ENCODE results near the gene MB21D2.

Gene MB21D2

DNA sequence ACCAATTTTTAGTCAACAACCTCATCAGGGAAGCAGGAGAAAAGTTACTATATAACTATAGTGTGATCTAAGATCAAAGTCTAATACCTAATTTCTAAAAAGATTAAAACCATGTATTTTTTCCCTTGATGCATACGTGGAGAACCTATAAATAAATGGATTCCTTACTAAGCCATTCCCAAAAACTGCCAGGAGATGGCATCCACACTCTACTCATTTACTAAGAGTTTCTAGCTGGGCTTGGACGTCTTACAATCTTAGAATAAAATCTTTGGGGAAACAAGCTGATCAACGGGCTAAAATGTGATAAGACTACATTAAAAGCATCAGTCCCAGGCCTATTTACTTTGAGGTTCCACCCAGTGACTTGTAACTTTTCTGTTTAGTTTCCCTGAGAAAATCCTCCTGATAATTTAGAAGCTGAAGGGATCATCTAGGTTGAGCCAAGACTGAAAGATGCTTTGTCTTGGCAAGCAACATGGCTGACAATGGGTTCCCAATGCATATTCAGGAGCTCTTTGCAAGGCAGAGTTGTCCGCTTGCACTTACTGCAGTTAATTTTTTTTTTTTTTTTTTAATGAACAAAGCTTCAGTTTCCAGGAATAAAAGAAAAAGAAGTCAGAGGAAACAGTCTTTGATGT is 104.8 kb downstream of the MB21D2 start:
- TF ChIP-seq, protein P1, sequence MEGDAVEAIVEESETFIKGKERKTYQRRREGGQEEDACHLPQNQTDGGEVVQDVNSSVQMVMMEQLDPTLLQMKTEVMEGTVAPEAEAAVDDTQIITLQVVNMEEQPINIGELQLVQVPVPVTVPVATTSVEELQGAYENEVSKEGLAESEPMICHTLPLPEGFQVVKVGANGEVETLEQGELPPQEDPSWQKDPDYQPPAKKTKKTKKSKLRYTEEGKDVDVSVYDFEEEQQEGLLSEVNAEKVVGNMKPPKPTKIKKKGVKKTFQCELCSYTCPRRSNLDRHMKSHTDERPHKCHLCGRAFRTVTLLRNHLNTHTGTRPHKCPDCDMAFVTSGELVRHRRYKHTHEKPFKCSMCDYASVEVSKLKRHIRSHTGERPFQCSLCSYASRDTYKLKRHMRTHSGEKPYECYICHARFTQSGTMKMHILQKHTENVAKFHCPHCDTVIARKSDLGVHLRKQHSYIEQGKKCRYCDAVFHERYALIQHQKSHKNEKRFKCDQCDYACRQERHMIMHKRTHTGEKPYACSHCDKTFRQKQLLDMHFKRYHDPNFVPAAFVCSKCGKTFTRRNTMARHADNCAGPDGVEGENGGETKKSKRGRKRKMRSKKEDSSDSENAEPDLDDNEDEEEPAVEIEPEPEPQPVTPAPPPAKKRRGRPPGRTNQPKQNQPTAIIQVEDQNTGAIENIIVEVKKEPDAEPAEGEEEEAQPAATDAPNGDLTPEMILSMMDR (IDR thresholded peaks at IDR 0.05): no peak
- Histone ChIP-seq H3K27me3 (no peaks in the 10 kb centered on the region), H3K27ac (no peak overlapping the region), H3K4me3 (ENCODE audit: low read depth in 1 of 2, low read length in 1 of 2) (no peak overlapping the region), H3K9me3 (no peaks in the 10 kb centered on the region), H3K36me3 (no peaks in the 10 kb centered on the region), H3K4me1 (ENCODE audit: control insufficient read depth in 1 of 2, insufficient read depth in 1 of 2, low read depth in 1 of 2, low read length in 1 of 2) (no peaks in the 10 kb centered on the region)

GRCh38 chr3:192805711-192806110 is 111.9 kb downstream of the MB21D2 start:
- no peaks in the 10 kb centered on the region for H3K27me3 ChIP-seq
- no peak overlapping the region for H3K27ac ChIP-seq
- H3K9me3 ChIP-seq: no peaks in the 10 kb centered on the region
- H3K4me1 ChIP-seq (ENCODE audit: control insufficient read depth in 1 of 2, insufficient read depth in 1 of 2, low read depth in 1 of 2, low read length in 1 of 2): no peaks in the 10 kb centered on the region
- H3K4me3 ChIP-seq (ENCODE audit: low read depth in 1 of 2, low read length in 1 of 2): no peak overlapping the region
- TF ChIP-seq, protein P1 (IDR thresholded peaks at IDR 0.05): no peak
- H3K36me3 ChIP-seq: no peaks in the 10 kb centered on the region

DNA sequence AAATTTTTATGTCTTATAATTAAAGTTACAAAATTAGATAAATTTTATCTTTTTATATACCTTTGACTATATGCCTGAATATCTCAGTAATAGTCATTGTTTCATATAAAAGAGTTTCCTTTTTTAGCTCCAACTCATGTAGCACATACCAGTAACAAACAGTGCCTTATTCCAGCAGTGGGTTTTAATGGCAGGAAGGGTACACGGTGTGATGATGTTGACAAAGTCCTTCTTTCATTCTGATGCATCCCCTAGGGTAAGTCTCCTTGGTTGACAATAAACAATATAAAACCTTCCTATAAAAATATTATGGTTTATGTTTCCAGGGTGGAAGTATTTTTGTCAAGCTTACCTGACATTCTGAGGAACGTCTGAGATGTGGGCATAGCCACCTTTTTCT is 113.2 kb downstream of the MB21D2 start:
- Histone ChIP-seq H3K27me3 (no peaks in the 10 kb centered on the region), H3K9me3 (no peaks in the 10 kb centered on the region), H3K36me3 (no peaks in the 10 kb centered on the region), H3K4me3 (ENCODE audit: low read depth in 1 of 2, low read length in 1 of 2) (no peak overlapping the region), H3K27ac (no peak overlapping the region), H3K4me1 (ENCODE audit: control insufficient read depth in 1 of 2, insufficient read depth in 1 of 2, low read depth in 1 of 2, low read length in 1 of 2) (no peaks in the 10 kb centered on the region)
- TF ChIP-seq, protein P1 (IDR thresholded peaks at IDR 0.05): no peak

GRCh38 chr3:192802957-192803899 is 114.4 kb downstream of the MB21D2 start:
- H3K27ac ChIP-seq: no peak overlapping the region
- TF ChIP-seq, protein P1 (IDR thresholded peaks at IDR 0.05): no peak
- H3K9me3 ChIP-seq: no peaks in the 10 kb centered on the region
- no peaks in the 10 kb centered on the region for H3K4me1 ChIP-seq (ENCODE audit: control insufficient read depth in 1 of 2, insufficient read depth in 1 of 2, low read depth in 1 of 2, low read length in 1 of 2)
- H3K27me3 ChIP-seq: no peaks in the 10 kb centered on the region
- no peak overlapping the region for H3K4me3 ChIP-seq (ENCODE audit: low read depth in 1 of 2, low read length in 1 of 2)
- H3K36me3 ChIP-seq: no peaks in the 10 kb centered on the region

DNA sequence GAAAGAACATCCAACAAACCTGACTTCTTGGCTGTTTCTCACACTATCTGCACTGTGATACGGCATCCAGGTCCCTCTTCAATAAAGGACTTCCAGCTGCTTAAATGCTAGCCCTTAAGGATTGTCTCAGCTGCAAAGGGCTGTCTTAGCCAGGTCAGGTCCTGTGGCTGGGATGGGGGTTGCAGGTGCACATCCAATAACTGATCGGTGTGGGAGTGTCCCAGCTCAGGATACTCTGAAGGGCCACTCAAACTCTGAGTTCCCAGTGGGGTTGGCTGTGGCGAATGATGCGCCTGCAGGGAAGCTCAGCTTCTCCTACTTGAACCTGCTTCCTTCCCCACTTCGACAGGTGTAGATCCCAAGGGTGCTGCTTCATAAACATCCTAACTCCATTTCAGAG is 115.7 kb downstream of the MB21D2 start:
- H3K4me3 ChIP-seq (ENCODE audit: low read depth in 1 of 2, low read length in 1 of 2): no peak overlapping the region
- H3K4me1 ChIP-seq (ENCODE audit: control insufficient read depth in 1 of 2, insufficient read depth in 1 of 2, low read depth in 1 of 2, low read length in 1 of 2): no peaks in the 10 kb centered on the region
- TF ChIP-seq, protein P1 (IDR thresholded peaks at IDR 0.05): no peak
- no peaks in the 10 kb centered on the region for H3K27me3 ChIP-seq
- H3K36me3 ChIP-seq: no peaks in the 10 kb centered on the region
- no peaks in the 10 kb centered on the region for H3K9me3 ChIP-seq
- no peak overlapping the region for H3K27ac ChIP-seq

All from neutrophil (primary cell).